ENCODE measurements around the gene MRGPRX4.

The MRGPRX4 gene

GRCh38 chr11:18221274-18221876 is 48.7 kb downstream of the MRGPRX4 start:
- DNase-seq = no peak

- DNase-seq = no peak
Measured at GRCh38 chr11:18222814-18223421, 50.3 kb downstream of the MRGPRX4 start.

All from NCI-H524 treated with DMSO at 0.1 percent for 48 hours (cell line).